ENCODE measurements around the gene GPR33. TPM values are rescaled to one million over a fixed set of nuclear protein-coding genes. Genes with fewer than 3 reads are reported as not detected.
A peak's percentile ranks its signal among the peaks of the same experiment; 100 is the strongest.

Gene GPR33
- total RNA-seq, 2 donors from 2014 or later, result not detected

- ATAC-seq, result no peak
- TF ChIP-seq CTCF (IDR thresholded peaks at IDR 0.05) (no peak), POLR2A (IDR thresholded peaks at IDR 0.05) (no peak)
- no peak overlapping the region for H3K4me3 ChIP-seq
- DNase-seq, result no peak
- H3K27me3 ChIP-seq, result no peaks in the 10 kb centered on the region
- peaks cover 13% of the 10 kb centered on the region for H3K4me1 ChIP-seq
- intact Hi-C loops (cut with DNase I), result no loop called here
- no peaks in the 10 kb centered on the region for H3K9me3 ChIP-seq
- H3K27ac ChIP-seq, result no peak overlapping the region
- WGBS, 2 donors, result 73 to 78% methylated on average over 1 of the region's 1 CpG
- no peaks in the 10 kb centered on the region for H3K36me3 ChIP-seq (replicated peaks in 1 of 2; ENCODE audit: insufficient read depth in 1 of 2, low read depth in 2 of 2)
Measured at GRCh38 chr14:31445703-31446102, 42.1 kb downstream of the GPR33 start.

GRCh38 chr14:31442284-31442683 is 45.6 kb downstream of the GPR33 start:
- ATAC-seq, result no peak
- no peaks in the 10 kb centered on the region for H3K27me3 ChIP-seq
- DNase-seq, result no peak
- H3K4me1 ChIP-seq, result peaks cover 9% of the 10 kb centered on the region
- no peaks in the 10 kb centered on the region for H3K9me3 ChIP-seq
- H3K27ac ChIP-seq, result no peak overlapping the region
- no peaks in the 10 kb centered on the region for H3K36me3 ChIP-seq (replicated peaks in 1 of 2; ENCODE audit: insufficient read depth in 1 of 2, low read depth in 2 of 2)
- 66 to 70% methylated on average over 6 of the region's 6 CpGs for WGBS, 2 donors
- TF ChIP-seq CTCF (IDR thresholded peaks at IDR 0.05), result no peak
- no peak for TF ChIP-seq POLR2A (IDR thresholded peaks at IDR 0.05)
- intact Hi-C loops (cut with DNase I), result no loop called here
- no peak overlapping the region for H3K4me3 ChIP-seq

- TF ChIP-seq CTCF (IDR thresholded peaks at IDR 0.05), result no peak
- no peak for TF ChIP-seq POLR2A (IDR thresholded peaks at IDR 0.05)
- H3K27me3 ChIP-seq, result no peaks in the 10 kb centered on the region
- peaks cover 9% of the 10 kb centered on the region for H3K4me1 ChIP-seq
- H3K4me3 ChIP-seq, result peak overlapping the region in 1 of 2 donors; percentile 12
- peak overlapping the region in 1 of 4 donors; percentile 32 for H3K27ac ChIP-seq
- WGBS, 2 donors, result 44 to 50% methylated on average over 7 of the region's 7 CpGs
- DNase-seq (no peak), ATAC-seq (peak; percentile 58)
- no peaks in the 10 kb centered on the region for H3K9me3 ChIP-seq
- intact Hi-C loops (cut with DNase I), result no loop called here
- no peaks in the 10 kb centered on the region for H3K36me3 ChIP-seq (replicated peaks in 1 of 2; ENCODE audit: insufficient read depth in 1 of 2, low read depth in 2 of 2)
Measured at GRCh38 chr14:31441273-31442111, 46.3 kb downstream of the GPR33 start.

GRCh38 chr14:31440280-31440679 is 47.6 kb downstream of the GPR33 start:
- no peak for ATAC-seq

More at GRCh38 chr14:31440280-31440679, 47.6 kb downstream of the GPR33 start:
- TF ChIP-seq POLR2A (IDR thresholded peaks at IDR 0.05) (no peak), CTCF (IDR thresholded peaks at IDR 0.05) (no peak)
- no peaks in the 10 kb centered on the region for H3K36me3 ChIP-seq (replicated peaks in 1 of 2; ENCODE audit: insufficient read depth in 1 of 2, low read depth in 2 of 2)
- intact Hi-C loops (cut with DNase I), result no loop called here
- no peak for DNase-seq
- no peak overlapping the region for H3K27ac ChIP-seq
- H3K4me1 ChIP-seq, result peaks cover 9% of the 10 kb centered on the region
- no peak overlapping the region for H3K4me3 ChIP-seq
- no peaks in the 10 kb centered on the region for H3K27me3 ChIP-seq
- no peaks in the 10 kb centered on the region for H3K9me3 ChIP-seq
